Sigmoid colon (tissue), 7 donors: Measurements from ENCODE around the gene GLCCI1. TPM values are rescaled to one million over a fixed set of nuclear protein-coding genes. Genes with fewer than 3 reads are reported as not detected.

Experiments
- DNase-seq: peaks from one replicate; pipeline ENCODE4 v3.0.0-alpha.2; 2019
- H3K27ac ChIP-seq, 4 donors: fragments of 200-600 bp; sonication (generic); one replicate each; pipeline ENCODE4 v1.5.1; 2016 to 2019; ENCODE audit warnings: mild to moderate bottlenecking in 1 of 4
- H3K27me3 ChIP-seq, 3 donors: fragments of 200-600 bp; sonication (generic); one replicate each; pipeline ENCODE4 v1.5.1; 2019; ENCODE audit warnings: mild to moderate bottlenecking in 1 of 3
- H3K36me3 ChIP-seq, 4 donors: fragments of 200-600 bp; sonication (generic); one replicate each; pipeline ENCODE4 v1.5.1; 2016 to 2019
- H3K4me1 ChIP-seq, 4 donors: fragments of 200-600 bp; sonication (generic); one replicate each; pipeline ENCODE4 v1.5.1; 2017 to 2019
- H3K4me3 ChIP-seq, 4 donors: fragments of 200-600 bp; sonication (generic); one replicate each; pipeline ENCODE4 v1.5.1; 2017 to 2019; ENCODE audit warnings: mild to moderate bottlenecking in 2 of 4, moderate library complexity in 1 of 4
- H3K9me3 ChIP-seq, 4 donors: fragments of 200-600 bp in 3 of 4; sonication (generic) in 3 of 4; one replicate each; pipeline versions ENCODE4 v1.5.1 to v1.6.1; 2013 to 2019
- CTCF ChIP-seq, 4 experiments: fragments of 450-650 bp in 3 of 4; fragments of 200-600 bp in 1 of 4; IDR thresholded peaks; one replicate each; pipeline ENCODE4 v1.5.1; 2016 to 2019; ENCODE audit warnings: antibody characterized with exemption in 4 of 4, mild to moderate bottlenecking in 3 of 4, moderate library complexity in 2 of 4
- EP300 ChIP-seq, 4 donors: sonication (generic); formaldehyde crosslinking; IDR thresholded peaks; one replicate each; pipeline ENCODE4 v1.6.1; 2017; ENCODE audit warnings: antibody characterized with exemption in 4 of 4
- POLR2A ChIP-seq, 2 donors: fragments of 450-650 bp; IDR thresholded peaks; one replicate each; pipeline ENCODE4 v1.6.1; 2016; ENCODE audit warnings: antibody characterized with exemption in 2 of 2, mild to moderate bottlenecking in 2 of 2, moderate library complexity in 2 of 2
- POLR2AphosphoS5 ChIP-seq, 4 donors: sonication (generic); formaldehyde crosslinking; IDR thresholded peaks; one replicate each; pipeline ENCODE4 v1.6.1; 2017; ENCODE audit warnings: antibody characterized with exemption in 4 of 4
- WGBS, 2 donors: extraction: QIAGEN DNeasy Blood & Tissue Kit; methylation state at CpG; one replicate each; pipeline ENCODE4 v1.1.7; 2013; 5-methylcytosine and 5-hydroxymethylcytosine counted together
- intact Hi-C: fragments of 100-400 bp; cut with DNase I; formaldehyde crosslinking; loops from one replicate; pipeline ENCODE4 v1.15.1; 2023
- polyA plus RNA-seq, 3 donors: library from polyadenylated mRNA; stranded (reverse); fragments of 200-250 nt; gene quantifications; one replicate each; pipeline ENCODE4 v1.2.3, GENCODE V29; 2013
- total RNA-seq, 4 donors: library from RNA; depleted of rRNA; stranded (reverse); fragments of >200 nt; gene quantifications; one replicate each; pipeline ENCODE4 v1.1.0, GENCODE V29; 2016
- donor health status: healthy with polysubstance abuse.
- donor health status: Bipolar disorder and iron deficiency.
- donor health status: healthy.

GLCCI1 gene
- total and polyA plus RNA-seq, 7 donors: 1.4 to 17.7 (median 6.1) TPM

DNA sequence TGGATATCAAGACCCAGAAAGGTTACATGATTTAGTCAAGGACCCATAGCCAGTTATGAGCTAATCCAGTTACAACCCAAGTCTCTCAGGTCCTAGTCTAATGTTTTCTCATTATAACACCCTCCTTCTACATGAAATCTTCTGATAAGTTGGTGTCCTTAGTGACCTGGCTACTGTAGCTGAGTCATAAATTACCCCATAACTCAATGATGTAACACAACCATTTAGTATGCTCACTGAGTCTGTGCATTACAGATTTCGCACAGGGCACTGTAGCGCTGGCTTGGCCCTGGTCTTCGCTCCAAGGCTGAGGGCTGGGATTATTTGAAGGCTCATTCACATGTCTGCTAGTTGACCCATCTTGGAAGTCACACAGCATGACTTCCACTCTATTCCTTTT lies 36.0 kb upstream of the GLCCI1 start:
- no peak for DNase-seq
- Histone ChIP-seq H3K4me3 (no peak overlapping the region), H3K27me3 (no peaks in the 10 kb centered on the region), H3K4me1 (no peaks in the 10 kb centered on the region), H3K36me3 (no peaks in the 10 kb centered on the region), H3K27ac (no peak overlapping the region), H3K9me3 (no peaks in the 10 kb centered on the region)
- no peak for TF ChIP-seq POLR2AphosphoS5 (IDR thresholded peaks at IDR 0.05)
- TF ChIP-seq POLR2A (IDR thresholded peaks at IDR 0.05): no peak
- no peak for TF ChIP-seq EP300 (IDR thresholded peaks at IDR 0.05)
- no peak for TF ChIP-seq CTCF (IDR thresholded peaks at IDR 0.05)
- 93 to 98% methylated on average over 3 of the region's 3 CpGs for WGBS, 2 donors
- intact Hi-C loops: no loop called here

DNA sequence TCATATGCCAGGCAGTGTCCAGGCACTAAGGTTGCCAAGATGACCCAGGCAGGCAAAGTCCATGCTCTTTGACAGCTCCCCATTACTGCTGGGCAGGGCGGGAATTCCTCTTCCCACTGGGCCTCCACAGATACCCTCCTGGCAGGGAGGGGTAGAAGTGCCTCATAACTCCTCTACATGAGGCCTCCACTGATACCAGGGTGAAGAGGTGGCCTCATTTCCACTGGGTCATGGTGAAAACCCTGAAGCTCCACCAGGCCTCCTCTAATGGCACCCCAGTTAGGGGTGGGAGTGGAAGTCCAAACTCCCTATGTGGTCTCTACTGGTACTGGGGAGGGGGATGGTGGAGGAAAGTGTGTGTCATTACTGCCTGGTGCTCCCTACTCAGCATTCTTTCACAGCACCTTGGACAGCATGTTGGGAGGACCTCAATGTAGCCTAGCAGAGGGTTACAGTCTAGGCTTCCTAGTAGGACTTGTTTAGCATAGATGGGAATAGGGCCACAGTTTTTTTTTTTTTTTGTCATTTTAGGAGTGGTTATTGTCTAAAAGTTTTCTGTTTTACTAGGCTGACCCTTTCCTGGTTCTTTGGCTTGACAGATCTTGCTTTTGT lies 34.6 kb upstream of the GLCCI1 start:
- no peaks in the 10 kb centered on the region for H3K4me1 ChIP-seq
- no peak overlapping the region for H3K4me3 ChIP-seq
- H3K36me3 ChIP-seq: no peaks in the 10 kb centered on the region
- DNase-seq: no peak
- TF ChIP-seq POLR2AphosphoS5 (IDR thresholded peaks at IDR 0.05): no peak
- no peak for TF ChIP-seq CTCF (IDR thresholded peaks at IDR 0.05)
- TF ChIP-seq EP300 (IDR thresholded peaks at IDR 0.05): no peak
- intact Hi-C loops: no loop called here
- H3K27ac ChIP-seq: no peak overlapping the region
- H3K9me3 ChIP-seq: no peaks in the 10 kb centered on the region
- 98 to 100% methylated on average over 1 of the region's 1 CpG for WGBS, 2 donors
- H3K27me3 ChIP-seq: no peaks in the 10 kb centered on the region

DNA sequence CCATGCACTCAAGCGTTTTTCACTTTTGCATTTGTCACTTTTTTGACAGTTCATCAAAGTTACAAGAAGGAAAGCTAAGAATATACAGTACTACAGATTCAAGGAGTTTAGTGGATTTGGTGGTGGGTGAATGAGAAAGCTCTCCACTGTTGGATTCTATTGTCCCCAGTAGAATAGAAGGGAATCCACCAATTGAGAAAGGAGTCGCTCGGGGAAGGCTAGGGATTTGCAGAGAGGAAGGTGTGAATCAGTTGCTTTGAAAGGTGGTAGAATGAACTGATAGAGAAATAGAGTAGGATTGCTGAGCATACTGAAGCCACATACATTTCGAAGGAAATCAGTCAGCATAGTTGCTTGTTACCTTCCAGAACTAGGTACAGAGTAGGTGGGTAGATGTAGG lies 33.7 kb upstream of the GLCCI1 start:
- intact Hi-C loops: no loop called here
- H3K36me3 ChIP-seq: no peaks in the 10 kb centered on the region
- H3K4me1 ChIP-seq: no peaks in the 10 kb centered on the region
- 96 to 98% methylated on average over 4 of the region's 4 CpGs for WGBS, 2 donors
- H3K27ac ChIP-seq: no peak overlapping the region
- no peak overlapping the region for H3K4me3 ChIP-seq
- H3K27me3 ChIP-seq: no peaks in the 10 kb centered on the region
- TF ChIP-seq POLR2A (IDR thresholded peaks at IDR 0.05) (no peak), EP300 (IDR thresholded peaks at IDR 0.05) (no peak)
- DNase-seq: no peak
- H3K9me3 ChIP-seq: no peaks in the 10 kb centered on the region

DNA sequence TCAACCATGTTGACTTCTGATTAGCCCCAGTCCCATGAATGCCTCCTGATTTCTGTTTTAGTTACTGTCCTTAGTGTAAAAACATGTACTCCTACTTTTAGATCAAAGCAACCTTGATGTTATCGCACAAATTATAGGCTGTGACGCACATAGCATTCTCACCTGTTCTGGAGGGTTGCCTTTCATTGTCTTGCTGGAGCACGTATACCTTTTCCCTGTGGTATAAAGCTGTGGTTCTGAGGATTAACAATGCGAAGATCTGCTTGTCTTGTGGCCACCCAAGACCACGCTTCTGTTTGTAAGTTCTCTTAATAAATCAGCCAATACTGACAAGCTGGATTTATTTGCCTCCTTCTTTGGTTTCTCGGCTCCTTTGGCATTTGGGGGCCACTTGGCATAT lies 30.1 kb upstream of the GLCCI1 start:
- no peaks in the 10 kb centered on the region for H3K36me3 ChIP-seq
- DNase-seq: no peak
- H3K4me3 ChIP-seq: no peak overlapping the region
- WGBS, 2 donors: 89 to 93% methylated on average over 6 of the region's 6 CpGs
- no peaks in the 10 kb centered on the region for H3K4me1 ChIP-seq
- H3K27ac ChIP-seq: no peak overlapping the region
- H3K27me3 ChIP-seq: no peaks in the 10 kb centered on the region
- intact Hi-C loops: no loop called here
- TF ChIP-seq EP300 (IDR thresholded peaks at IDR 0.05) (no peak), POLR2A (IDR thresholded peaks at IDR 0.05) (no peak), POLR2AphosphoS5 (IDR thresholded peaks at IDR 0.05) (no peak), CTCF (IDR thresholded peaks at IDR 0.05) (no peak)
- no peaks in the 10 kb centered on the region for H3K9me3 ChIP-seq

GRCh38 chr7:7943951-7944350 lies 24.6 kb upstream of the GLCCI1 start:
- Histone ChIP-seq H3K27me3 (no peaks in the 10 kb centered on the region), H3K36me3 (no peaks in the 10 kb centered on the region), H3K4me1 (no peaks in the 10 kb centered on the region), H3K9me3 (no peaks in the 10 kb centered on the region), H3K4me3 (no peak overlapping the region), H3K27ac (no peak overlapping the region)
- TF ChIP-seq CTCF (IDR thresholded peaks at IDR 0.05) (no peak), POLR2AphosphoS5 (IDR thresholded peaks at IDR 0.05) (no peak), POLR2A (IDR thresholded peaks at IDR 0.05) (no peak), EP300 (IDR thresholded peaks at IDR 0.05) (no peak)
- DNase-seq: no peak
- intact Hi-C loops: no loop called here
- 94 to 96% methylated on average over 1 of the region's 1 CpG for WGBS, 2 donors
